ENCODE measurements around the gene LHX2. TPM values are rescaled to one million over a fixed set of nuclear protein-coding genes. Genes with fewer than 3 reads are reported as not detected.

LHX2 gene
- total RNA-seq, 2 donors from 2014 or later, result 0.31 TPM; not detected in 1

DNA sequence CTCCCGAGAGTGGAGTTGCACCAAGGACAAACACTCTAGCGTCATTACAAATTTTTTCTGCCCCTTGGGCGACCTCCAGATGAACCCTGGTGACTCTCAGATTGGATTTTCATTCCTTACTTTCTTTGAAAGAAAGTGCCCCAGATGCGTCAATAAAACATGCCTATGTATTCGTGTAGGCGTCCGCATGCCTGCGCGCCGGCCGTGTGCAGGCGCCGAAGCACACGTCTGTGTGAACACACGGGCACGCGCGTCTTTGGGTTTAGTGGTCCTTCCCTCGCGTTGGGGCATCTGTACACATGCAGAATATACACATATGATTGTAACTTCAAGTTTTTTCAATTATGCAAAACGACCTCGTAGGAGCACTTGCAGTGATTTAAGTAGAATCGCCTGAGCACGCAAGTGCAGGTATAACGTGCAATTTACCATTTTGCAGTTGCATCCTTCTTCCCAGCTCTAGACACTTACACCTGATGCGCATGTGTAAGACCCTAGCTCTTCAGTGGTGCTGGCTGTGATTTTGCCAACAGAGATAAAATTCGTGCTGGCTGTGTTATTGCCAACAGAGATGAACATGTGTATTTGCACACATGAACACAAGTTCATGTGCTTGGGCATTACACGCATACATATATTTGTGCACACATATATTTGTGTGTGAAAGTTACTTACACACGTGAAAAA lies 1.9 kb upstream of the LHX2 start:
- Histone ChIP-seq H3K4me1 (peaks cover 0 to 45% of the 10 kb centered on the region in 2 donors), H3K9me3 (no peaks in the 10 kb centered on the region), H3K27me3 (peaks cover 48 to 89% of the 10 kb centered on the region in 2 donors), H3K4me3 (no peak overlapping the region), H3K36me3 (no peaks in the 10 kb centered on the region), H3K27ac (no peak overlapping the region)
- DNase-seq (ENCODE audit: low spot score), result no peak
- TF ChIP-seq, protein P1, sequence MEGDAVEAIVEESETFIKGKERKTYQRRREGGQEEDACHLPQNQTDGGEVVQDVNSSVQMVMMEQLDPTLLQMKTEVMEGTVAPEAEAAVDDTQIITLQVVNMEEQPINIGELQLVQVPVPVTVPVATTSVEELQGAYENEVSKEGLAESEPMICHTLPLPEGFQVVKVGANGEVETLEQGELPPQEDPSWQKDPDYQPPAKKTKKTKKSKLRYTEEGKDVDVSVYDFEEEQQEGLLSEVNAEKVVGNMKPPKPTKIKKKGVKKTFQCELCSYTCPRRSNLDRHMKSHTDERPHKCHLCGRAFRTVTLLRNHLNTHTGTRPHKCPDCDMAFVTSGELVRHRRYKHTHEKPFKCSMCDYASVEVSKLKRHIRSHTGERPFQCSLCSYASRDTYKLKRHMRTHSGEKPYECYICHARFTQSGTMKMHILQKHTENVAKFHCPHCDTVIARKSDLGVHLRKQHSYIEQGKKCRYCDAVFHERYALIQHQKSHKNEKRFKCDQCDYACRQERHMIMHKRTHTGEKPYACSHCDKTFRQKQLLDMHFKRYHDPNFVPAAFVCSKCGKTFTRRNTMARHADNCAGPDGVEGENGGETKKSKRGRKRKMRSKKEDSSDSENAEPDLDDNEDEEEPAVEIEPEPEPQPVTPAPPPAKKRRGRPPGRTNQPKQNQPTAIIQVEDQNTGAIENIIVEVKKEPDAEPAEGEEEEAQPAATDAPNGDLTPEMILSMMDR (IDR thresholded peaks at IDR 0.05), result no peak

DNA sequence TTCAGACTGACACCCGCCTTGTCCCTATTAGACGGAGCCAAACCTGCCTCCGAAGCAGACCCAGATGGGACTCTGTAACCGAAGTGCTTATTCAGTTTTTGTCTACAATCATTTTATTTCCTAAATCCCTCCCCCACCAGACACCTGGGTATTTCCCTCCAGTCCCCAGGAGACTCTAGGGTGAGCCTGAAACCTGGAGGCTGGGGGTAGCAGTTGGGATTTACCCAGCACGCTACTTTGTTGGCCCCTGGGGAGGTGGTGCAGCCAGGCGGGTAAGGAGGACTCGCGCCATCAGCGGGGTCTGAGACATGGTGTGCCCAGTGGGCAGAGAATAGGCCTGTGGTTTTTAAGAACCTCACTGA lies 1.3 kb upstream of the LHX2 start:
- TF ChIP-seq, protein P1 (IDR thresholded peaks at IDR 0.05), result no peak
- H3K4me3 ChIP-seq, result no peak overlapping the region
- H3K27ac ChIP-seq, result no peak overlapping the region
- DNase-seq (ENCODE audit: low spot score), result no peak
- H3K4me1 ChIP-seq, result peaks cover 0 to 45% of the 10 kb centered on the region in 2 donors
- no peaks in the 10 kb centered on the region for H3K9me3 ChIP-seq
- H3K27me3 ChIP-seq, result peaks cover 52 to 87% of the 10 kb centered on the region in 2 donors
- no peaks in the 10 kb centered on the region for H3K36me3 ChIP-seq

DNA sequence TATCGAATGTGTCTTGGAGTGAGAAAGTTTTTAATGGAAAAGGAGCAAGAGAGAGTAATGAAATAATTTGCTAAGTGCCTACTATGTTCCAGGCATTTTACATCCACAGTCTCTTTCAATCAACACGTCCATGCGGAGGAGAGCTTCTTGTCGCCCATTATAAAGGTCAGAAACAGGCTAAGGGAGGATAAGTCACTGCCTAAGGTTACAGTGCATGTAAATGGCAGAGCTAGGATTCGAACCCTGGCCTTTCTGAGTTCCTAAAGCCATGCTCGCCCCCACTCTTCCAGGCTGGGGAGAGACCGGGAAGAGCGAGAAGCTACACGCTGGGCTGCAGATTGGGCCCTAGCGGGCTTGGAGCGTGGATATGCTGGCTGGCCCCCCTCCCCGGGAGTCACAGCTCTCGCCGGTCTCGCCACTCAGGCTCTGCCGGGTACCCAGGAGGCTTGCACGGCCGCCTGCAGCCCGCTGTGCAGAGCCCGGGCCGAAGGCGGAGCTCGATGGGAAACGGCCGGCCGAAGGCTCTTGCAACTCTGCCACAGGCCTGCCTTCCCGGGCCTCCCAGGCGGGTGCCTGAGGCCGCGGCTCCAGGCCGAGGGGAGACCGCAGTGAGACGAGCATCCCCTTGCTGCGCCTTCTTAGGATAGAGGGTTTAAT lies 775 bp upstream of the LHX2 start:
- Histone ChIP-seq H3K4me1 (peaks cover 0 to 47% of the 10 kb centered on the region in 2 donors), H3K36me3 (no peaks in the 10 kb centered on the region), H3K27ac (no peak overlapping the region), H3K9me3 (no peaks in the 10 kb centered on the region), H3K27me3 (peaks cover 53 to 87% of the 10 kb centered on the region in 2 donors), H3K4me3 (peak overlapping the region in 1 of 2 donors; percentile 47)
- no peak for DNase-seq (ENCODE audit: low spot score)
- TF ChIP-seq, protein P1 (IDR thresholded peaks at IDR 0.05), result no peak

DNA sequence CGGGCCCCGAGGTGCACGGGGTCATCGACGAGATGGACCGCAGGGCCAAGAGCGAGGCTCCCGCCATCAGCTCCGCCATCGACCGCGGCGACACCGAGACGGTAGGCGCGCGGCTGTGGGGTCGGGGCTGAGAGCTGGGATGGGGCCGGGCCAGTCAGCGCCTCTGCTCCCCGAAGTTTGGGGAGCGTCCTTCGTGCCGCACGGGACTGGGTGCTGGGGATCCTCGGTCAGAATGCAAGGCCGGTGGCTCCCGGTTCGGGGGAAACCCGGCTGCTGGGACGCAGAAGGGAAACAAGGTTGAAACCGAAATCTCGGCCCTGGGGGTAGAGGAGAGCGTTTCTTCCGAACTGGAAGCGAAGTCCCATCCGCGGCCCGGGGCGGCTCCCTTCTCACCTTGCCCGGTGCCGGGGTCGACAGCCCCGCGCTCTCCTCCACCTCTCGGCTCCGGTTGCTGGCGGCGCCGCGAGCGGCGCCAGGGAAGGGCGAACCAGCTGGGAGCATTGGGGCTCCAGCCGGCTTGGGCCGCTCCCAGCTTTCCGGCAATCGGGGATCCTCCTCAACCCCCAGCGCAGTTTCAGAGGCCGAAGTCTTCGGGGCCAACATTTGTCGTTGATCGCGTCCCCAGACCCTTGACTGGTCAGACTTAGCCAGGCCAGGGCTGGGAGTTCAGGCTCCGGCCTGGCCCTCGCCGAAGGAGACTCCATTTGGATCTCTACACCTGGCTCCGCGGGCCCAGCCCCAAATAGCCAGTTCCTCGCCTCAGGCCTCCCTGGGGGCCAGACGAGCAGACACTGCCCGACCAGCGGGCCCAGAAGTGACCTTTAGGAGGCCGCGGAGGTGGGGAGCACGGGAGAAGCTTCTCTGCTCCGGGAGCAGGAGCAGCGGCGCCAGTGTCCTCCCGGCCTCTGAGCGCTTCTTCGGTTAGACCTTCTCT lies 1.1 kb downstream of the LHX2 start:
- H3K36me3 ChIP-seq, result no peaks in the 10 kb centered on the region
- peaks cover 0 to 65% of the 10 kb centered on the region in 2 donors for H3K4me1 ChIP-seq
- no peak for DNase-seq (ENCODE audit: low spot score)
- H3K27me3 ChIP-seq, result peaks cover 56 to 83% of the 10 kb centered on the region in 2 donors
- no peak overlapping the region for H3K27ac ChIP-seq
- H3K4me3 ChIP-seq, result peak overlapping the region in 1 of 2 donors; percentile 47
- TF ChIP-seq, protein P1 (IDR thresholded peaks at IDR 0.05), result no peak
- H3K9me3 ChIP-seq, result no peaks in the 10 kb centered on the region

DNA sequence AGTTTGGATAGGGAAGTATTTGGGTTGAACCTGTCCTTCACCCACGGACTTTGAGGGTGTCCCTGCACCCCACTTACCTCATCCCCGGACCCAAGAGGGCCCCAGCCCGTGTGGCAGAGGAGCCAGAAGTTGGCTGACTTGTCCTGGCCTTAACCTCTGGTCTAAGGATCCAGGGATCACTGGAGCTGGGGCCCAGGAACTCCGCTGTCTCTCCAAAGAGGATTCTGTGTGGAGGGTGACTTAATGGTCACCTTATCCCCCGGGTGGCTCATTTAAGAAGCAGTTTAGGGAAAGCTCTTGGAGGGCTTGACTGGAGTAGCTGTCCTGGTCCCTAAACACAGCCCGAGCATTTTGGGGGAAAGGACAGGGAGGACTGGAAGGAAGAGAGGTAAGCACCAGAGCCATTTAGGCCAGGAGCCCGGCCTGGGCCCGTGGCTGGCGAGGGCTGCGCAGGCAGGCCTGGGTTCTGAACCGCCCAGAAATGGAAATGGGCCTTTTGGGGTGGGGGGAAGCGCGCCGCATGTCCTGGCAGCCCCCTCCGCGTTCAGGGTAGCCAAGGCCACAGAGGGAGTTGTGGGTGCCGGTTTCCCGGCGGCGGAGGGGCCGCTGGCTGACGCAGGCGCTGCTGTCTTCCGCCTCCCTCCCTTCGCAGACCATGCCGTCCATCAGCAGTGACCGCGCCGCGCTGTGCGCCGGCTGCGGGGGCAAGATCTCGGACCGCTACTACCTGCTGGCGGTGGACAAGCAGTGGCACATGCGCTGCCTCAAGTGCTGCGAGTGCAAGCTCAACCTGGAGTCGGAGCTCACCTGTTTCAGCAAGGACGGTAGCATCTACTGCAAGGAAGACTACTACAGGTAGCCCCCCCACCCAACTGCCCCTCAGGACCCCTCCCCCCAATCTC lies 2.0 kb downstream of the LHX2 start:
- no peak overlapping the region for H3K27ac ChIP-seq
- H3K4me1 ChIP-seq, result peaks cover 0 to 65% of the 10 kb centered on the region in 2 donors
- DNase-seq (ENCODE audit: low spot score), result no peak
- H3K27me3 ChIP-seq, result peaks cover 62 to 83% of the 10 kb centered on the region in 2 donors
- TF ChIP-seq, protein P1 (IDR thresholded peaks at IDR 0.05), result no peak
- no peaks in the 10 kb centered on the region for H3K9me3 ChIP-seq
- no peaks in the 10 kb centered on the region for H3K36me3 ChIP-seq
- no peak overlapping the region for H3K4me3 ChIP-seq
